Upper lobe of left lung (tissue), 6 donors: Measurements from ENCODE around the gene CTSL. TPM values are rescaled to one million over a fixed set of nuclear protein-coding genes. Genes with fewer than 3 reads are reported as not detected.

Experiments
- ATAC-seq, 2 donors: fragments of 200-7000 bp; cut with Tn5 transposase; one replicate each; pipeline ENCODE4 v1.9.1; 2022; ENCODE audit warnings: mild to moderate bottlenecking in 2 of 2, moderate library complexity in 2 of 2; ENCODE audit not compliant: low FRiP score in 2 of 2
- DNase-seq, 2 donors: peaks; one replicate each; pipeline ENCODE4 v3.0.0-alpha.2; 2019 to 2020
- H3K27ac ChIP-seq, 4 donors: fragments of 200-600 bp; sonication (generic); one replicate each; pipeline ENCODE4 v1.5.1; 2016 to 2019
- H3K27me3 ChIP-seq, 4 donors: fragments of 200-600 bp; sonication (generic); one replicate each; pipeline ENCODE4 v1.5.1; 2017 to 2019
- H3K36me3 ChIP-seq, 4 donors: fragments of 200-600 bp; sonication (generic); one replicate each; pipeline ENCODE4 v1.5.1; 2016 to 2019
- H3K4me1 ChIP-seq, 4 donors: fragments of 200-600 bp; sonication (generic); one replicate each; pipeline ENCODE4 v1.5.1; 2018 to 2019
- H3K4me3 ChIP-seq, 4 donors: fragments of 200-600 bp; sonication (generic); one replicate each; pipeline ENCODE4 v1.5.1; 2017 to 2019; ENCODE audit warnings: mild to moderate bottlenecking in 2 of 4, moderate library complexity in 1 of 4
- H3K9me3 ChIP-seq, 4 donors: fragments of 200-600 bp; sonication (generic); one replicate each; pipeline ENCODE4 v1.5.1; 2018 to 2019
- CTCF ChIP-seq, 6 experiments: fragments of 450-650 bp in 4 of 6; fragments of 200-600 bp in 2 of 6; sonication (generic) in 2 of 6; IDR thresholded peaks; one replicate each; pipeline ENCODE4 v1.5.1; 2016 to 2019; ENCODE audit warnings: antibody characterized with exemption in 6 of 6
- EP300 ChIP-seq, 4 donors: sonication (generic); formaldehyde crosslinking; IDR thresholded peaks; one replicate each; pipeline ENCODE4 v1.5.1; 2017; ENCODE audit warnings: antibody characterized with exemption in 4 of 4, control low read depth in 2 of 4
- POLR2A ChIP-seq, 4 donors: fragments of 450-650 bp; IDR thresholded peaks; one replicate each; pipeline ENCODE4 v1.5.1; 2016 to 2017; ENCODE audit warnings: antibody characterized with exemption in 4 of 4, mild to moderate bottlenecking in 2 of 4
- POLR2AphosphoS5 ChIP-seq, 2 donors: sonication (generic); formaldehyde crosslinking; IDR thresholded peaks; one replicate each; pipeline ENCODE4 v1.5.1; 2017; ENCODE audit warnings: antibody characterized with exemption in 2 of 2
- WGBS, 2 donors: methylation state at CpG; one replicate each; pipeline ENCODE4 v1.1.5; 2017 to 2018; 5-methylcytosine and 5-hydroxymethylcytosine counted together
- total RNA-seq, 6 donors: library from RNA; depleted of rRNA in 4 of 6; stranded (reverse); fragments of >200 nt in 4 of 6; gene quantifications; one replicate each; pipeline versions ENCODE4 v1.1.0 to v1.2.1, GENCODE V29; 2016 to 2021
- donor health status: DM: no; HTN: no; CAD: no; lungs with moderate emphysema.
- donor health status: DM: no; HTN: yes; CAD: no; lungs with severe emphysema.

CTSL gene
- total RNA-seq, 6 donors from 2014 or later: 71.4 to 198 (median 144) TPM

DNA sequence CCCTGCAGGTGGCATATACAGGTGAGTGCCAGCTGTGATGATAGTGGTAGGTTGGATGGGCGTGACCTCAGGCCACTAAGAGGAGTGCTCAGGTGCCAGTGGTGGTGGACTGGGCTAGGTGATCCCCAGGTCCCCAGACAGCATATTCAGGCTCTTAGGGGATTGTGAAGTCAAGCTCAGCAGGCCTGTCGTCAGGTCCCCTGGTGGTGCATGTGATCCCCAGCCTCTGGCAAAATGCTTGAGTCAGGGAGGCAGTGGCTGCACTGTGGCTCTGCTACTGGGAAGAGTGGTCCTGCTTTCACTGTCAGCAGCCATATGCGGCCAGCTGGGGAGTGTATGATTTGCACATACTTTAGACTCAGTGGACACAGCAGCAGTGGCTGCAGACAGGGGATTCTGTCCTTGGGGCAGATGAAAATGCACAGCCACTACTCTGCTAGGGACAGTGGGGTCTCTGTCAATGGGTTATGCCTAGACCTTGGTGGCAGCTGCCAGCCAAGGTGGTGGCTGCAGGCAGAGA, 31.6 kb upstream of the CTSL start:
- Histone ChIP-seq H3K36me3 (peaks cover 10 to 34% (median 14%) of the 10 kb centered on the region in 4 donors), H3K4me1 (peaks cover 0 to 6% (median 0%) of the 10 kb centered on the region in 4 donors), H3K9me3 (no peaks in the 10 kb centered on the region), H3K4me3 (no peak overlapping the region), H3K27ac (no peak overlapping the region), H3K27me3 (no peaks in the 10 kb centered on the region)
- DNase-seq (no peak), ATAC-seq (peak in 1 of 2 donors; percentile 17)
- WGBS, 2 donors: 92 to 100% methylated on average over 1 to 3 of the region's 3 CpGs
- no peak for TF ChIP-seq POLR2A (IDR thresholded peaks at IDR 0.05)
- TF ChIP-seq POLR2AphosphoS5 (IDR thresholded peaks at IDR 0.05): no peak
- no peak for TF ChIP-seq EP300 (IDR thresholded peaks at IDR 0.05)
- no peak for TF ChIP-seq CTCF (IDR thresholded peaks at IDR 0.05)

DNA sequence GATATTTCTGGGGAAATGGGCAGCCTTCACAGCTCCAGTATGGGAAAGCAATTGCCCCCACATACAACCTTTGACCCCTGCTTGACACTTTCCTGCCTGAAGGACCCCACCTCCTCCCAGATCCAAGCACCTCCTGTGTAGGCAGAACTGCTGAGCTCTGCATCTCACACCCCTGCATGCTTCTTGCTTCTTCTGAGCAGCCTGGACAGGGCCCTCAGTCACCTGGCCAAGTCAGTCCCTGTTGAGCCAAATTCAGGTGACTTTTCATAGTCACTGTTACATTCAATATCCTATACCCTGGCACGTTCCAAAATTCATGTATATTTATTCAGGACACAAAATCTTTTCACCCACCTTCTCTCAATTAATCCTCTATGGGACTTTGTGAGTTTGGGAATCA, 30.4 kb upstream of the CTSL start:
- Histone ChIP-seq H3K27ac (no peak overlapping the region), H3K4me3 (no peak overlapping the region), H3K4me1 (peaks cover 0 to 6% (median 0%) of the 10 kb centered on the region in 4 donors), H3K9me3 (no peaks in the 10 kb centered on the region), H3K27me3 (no peaks in the 10 kb centered on the region), H3K36me3 (peaks cover 10 to 46% (median 14%) of the 10 kb centered on the region in 4 donors)
- WGBS, 2 donors: 68 to 81% methylated on average over 1 of the region's 1 CpG
- DNase-seq (no peak), ATAC-seq (no peak)
- no peak for TF ChIP-seq CTCF (IDR thresholded peaks at IDR 0.05)
- TF ChIP-seq POLR2AphosphoS5 (IDR thresholded peaks at IDR 0.05): no peak
- no peak for TF ChIP-seq EP300 (IDR thresholded peaks at IDR 0.05)
- TF ChIP-seq POLR2A (IDR thresholded peaks at IDR 0.05): no peak

GRCh38 chr9:87696641-87697040, 29.3 kb upstream of the CTSL start:
- Histone ChIP-seq H3K27me3 (no peaks in the 10 kb centered on the region), H3K36me3 (peaks cover 10 to 47% (median 14%) of the 10 kb centered on the region in 4 donors), H3K4me3 (no peak overlapping the region), H3K27ac (no peak overlapping the region), H3K9me3 (no peaks in the 10 kb centered on the region), H3K4me1 (peaks cover 0 to 6% (median 0%) of the 10 kb centered on the region in 4 donors)
- ATAC-seq: no peak
- TF ChIP-seq EP300 (IDR thresholded peaks at IDR 0.05): no peak
- TF ChIP-seq CTCF (IDR thresholded peaks at IDR 0.05): no peak
- TF ChIP-seq POLR2A (IDR thresholded peaks at IDR 0.05): no peak
- TF ChIP-seq POLR2AphosphoS5 (IDR thresholded peaks at IDR 0.05): no peak
- DNase-seq: no peak
- 82 to 84% methylated on average over 7 of the region's 7 CpGs for WGBS, 2 donors

GRCh38 chr9:87698069-87698809, 27.7 kb upstream of the CTSL start:
- peaks cover 0 to 6% (median 0%) of the 10 kb centered on the region in 4 donors for H3K4me1 ChIP-seq
- DNase-seq (peak; percentile 52 to 78), ATAC-seq (peak in 1 of 2 donors; percentile 52)
- H3K9me3 ChIP-seq: no peaks in the 10 kb centered on the region
- peaks cover 10 to 59% (median 22%) of the 10 kb centered on the region in 4 donors for H3K36me3 ChIP-seq
- WGBS, 2 donors: 77 to 87% methylated on average over 10 to 14 of the region's 14 CpGs
- H3K4me3 ChIP-seq: no peak overlapping the region
- H3K27me3 ChIP-seq: no peaks in the 10 kb centered on the region
- H3K27ac ChIP-seq: no peak overlapping the region
- TF ChIP-seq CTCF (IDR thresholded peaks at IDR 0.05) (peak in 1 of 6 experiments; percentile 19), POLR2AphosphoS5 (IDR thresholded peaks at IDR 0.05) (no peak)
